ENCODE data around the gene PIF1. TPM values are rescaled to one million over a fixed set of nuclear protein-coding genes. Genes with fewer than 3 reads are reported as not detected.
"Not testable (repeated sequence)": the region's sequence is repeated elsewhere in the genome, so short reads cannot be mapped to it uniquely, and the experiment has no call there.

Gene PIF1
- total RNA-seq, 4 donors from 2014 or later = 0.42 to 5.9 (median 1.5) TPM

DNA sequence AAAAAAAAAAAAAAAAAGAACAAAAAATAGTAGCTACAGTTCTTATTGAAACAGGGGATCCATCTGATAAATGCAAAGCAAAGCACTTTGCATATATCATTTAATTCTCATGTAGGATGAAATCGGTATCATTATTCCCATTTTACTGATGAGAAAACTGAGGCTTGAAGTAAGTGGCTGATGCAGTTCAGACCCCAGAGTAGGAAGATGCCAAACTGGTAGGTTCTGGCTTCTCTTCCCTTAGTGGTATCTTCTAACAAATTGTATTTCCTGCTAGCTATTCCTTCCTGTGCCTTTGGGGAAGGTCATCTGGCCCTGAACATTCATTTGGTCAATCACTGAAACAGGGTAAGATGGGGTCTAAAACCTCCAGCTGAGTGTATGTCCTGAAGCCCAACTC lies 21.9 kb downstream of the PIF1 start:
- H3K27me3 ChIP-seq = no peaks in the 10 kb centered on the region
- no peaks in the 10 kb centered on the region for H3K9me3 ChIP-seq
- 100% methylated on average over 1 of the region's 1 CpG for WGBS
- no peaks in the 10 kb centered on the region for H3K36me3 ChIP-seq
- no peak for DNase-seq (ENCODE audit: low spot score in 2 of 2)
- no peak overlapping the region for H3K27ac ChIP-seq
- TF ChIP-seq EP300 (IDR thresholded peaks at IDR 0.05) (no peak), POLR2A (IDR thresholded peaks at IDR 0.05) (no peak), POLR2AphosphoS5 (IDR thresholded peaks at IDR 0.05) (no peak)
- TF ChIP-seq, protein P1, sequence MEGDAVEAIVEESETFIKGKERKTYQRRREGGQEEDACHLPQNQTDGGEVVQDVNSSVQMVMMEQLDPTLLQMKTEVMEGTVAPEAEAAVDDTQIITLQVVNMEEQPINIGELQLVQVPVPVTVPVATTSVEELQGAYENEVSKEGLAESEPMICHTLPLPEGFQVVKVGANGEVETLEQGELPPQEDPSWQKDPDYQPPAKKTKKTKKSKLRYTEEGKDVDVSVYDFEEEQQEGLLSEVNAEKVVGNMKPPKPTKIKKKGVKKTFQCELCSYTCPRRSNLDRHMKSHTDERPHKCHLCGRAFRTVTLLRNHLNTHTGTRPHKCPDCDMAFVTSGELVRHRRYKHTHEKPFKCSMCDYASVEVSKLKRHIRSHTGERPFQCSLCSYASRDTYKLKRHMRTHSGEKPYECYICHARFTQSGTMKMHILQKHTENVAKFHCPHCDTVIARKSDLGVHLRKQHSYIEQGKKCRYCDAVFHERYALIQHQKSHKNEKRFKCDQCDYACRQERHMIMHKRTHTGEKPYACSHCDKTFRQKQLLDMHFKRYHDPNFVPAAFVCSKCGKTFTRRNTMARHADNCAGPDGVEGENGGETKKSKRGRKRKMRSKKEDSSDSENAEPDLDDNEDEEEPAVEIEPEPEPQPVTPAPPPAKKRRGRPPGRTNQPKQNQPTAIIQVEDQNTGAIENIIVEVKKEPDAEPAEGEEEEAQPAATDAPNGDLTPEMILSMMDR (IDR thresholded peaks at IDR 0.05) = no peak
- no peak overlapping the region for H3K4me3 ChIP-seq
- H3K4me1 ChIP-seq = no peaks in the 10 kb centered on the region

DNA sequence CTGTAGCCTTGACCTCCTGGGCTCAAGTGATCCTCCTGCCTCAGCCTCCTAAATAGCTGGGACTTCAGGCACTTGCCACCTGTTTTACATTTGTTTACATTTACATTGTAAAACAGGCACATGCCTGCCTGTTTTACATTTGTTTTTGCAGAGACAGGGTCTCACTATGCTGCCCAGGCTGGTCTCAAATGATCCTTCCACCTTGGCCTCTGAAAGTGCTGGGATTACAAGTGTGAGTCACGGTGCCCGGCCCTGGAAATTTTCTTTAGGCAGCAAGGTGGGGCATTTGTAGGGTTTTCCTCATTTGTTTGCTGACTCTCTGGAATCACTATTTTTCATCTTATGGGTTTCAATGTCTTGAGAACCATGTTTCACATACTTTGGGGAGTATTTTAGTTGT lies 25.0 kb downstream of the PIF1 start:
- no peak for TF ChIP-seq POLR2A (IDR thresholded peaks at IDR 0.05)
- TF ChIP-seq POLR2AphosphoS5 (IDR thresholded peaks at IDR 0.05) = no peak
- TF ChIP-seq, protein P1 (IDR thresholded peaks at IDR 0.05) = no peak
- TF ChIP-seq EP300 (IDR thresholded peaks at IDR 0.05) = no peak
- H3K4me3 ChIP-seq = no peak overlapping the region
- no peaks in the 10 kb centered on the region for H3K4me1 ChIP-seq
- no peak for DNase-seq (ENCODE audit: low spot score in 2 of 2)
- no peak overlapping the region for H3K27ac ChIP-seq
- no peaks in the 10 kb centered on the region for H3K27me3 ChIP-seq
- WGBS = 88% methylated on average over 2 of the region's 2 CpGs
- no peaks in the 10 kb centered on the region for H3K9me3 ChIP-seq
- no peaks in the 10 kb centered on the region for H3K36me3 ChIP-seq

DNA sequence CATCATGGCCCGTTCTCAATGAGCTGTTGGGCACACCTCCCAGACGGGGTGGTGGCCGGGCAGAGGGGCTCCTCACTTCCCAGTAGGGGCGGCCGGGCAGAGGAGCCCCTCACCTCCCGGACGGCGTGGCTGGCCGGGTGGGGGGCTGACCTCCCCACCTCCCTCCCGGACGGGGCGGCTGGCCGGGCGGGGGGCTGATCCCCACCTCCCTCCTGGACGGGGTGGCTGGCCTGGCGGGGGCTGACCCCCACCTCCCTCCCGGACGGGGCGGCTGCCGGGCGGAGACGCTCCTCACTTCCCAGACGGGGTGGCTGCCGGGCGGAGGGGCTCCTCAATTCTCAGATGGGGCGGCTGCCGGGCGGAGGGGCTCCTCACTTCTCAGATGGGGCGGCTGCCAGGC lies 26.5 kb downstream of the PIF1 start:
- not testable (repeated sequence) for H3K27me3 ChIP-seq
- no CpG with 5 or more reads among the region's 29 CpGs for WGBS

DNA sequence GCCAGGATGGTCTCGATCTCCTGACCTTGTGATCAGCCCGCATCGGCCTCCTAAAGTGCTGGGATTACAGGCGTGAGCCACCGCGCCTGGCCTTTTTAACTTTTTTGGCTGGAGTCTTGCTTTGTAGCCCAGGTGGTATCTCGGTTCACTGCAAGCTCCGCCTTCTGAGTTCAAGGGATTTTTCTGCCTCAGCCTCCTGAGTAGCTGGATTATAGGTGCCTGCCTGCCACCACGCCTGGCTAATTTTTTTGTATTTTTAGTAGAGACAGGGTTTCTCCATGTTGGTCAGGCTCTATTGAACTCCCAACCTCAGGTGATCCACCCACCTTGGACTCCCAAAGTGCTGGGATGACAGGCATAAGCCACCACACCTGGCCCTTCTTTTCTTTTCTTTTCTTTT lies 29.5 kb downstream of the PIF1 start:
- not testable (repeated sequence) for H3K27me3 ChIP-seq; DNase-seq (ENCODE audit: low spot score in 2 of 2); H3K36me3 ChIP-seq; H3K9me3 ChIP-seq; H3K4me1 ChIP-seq; H3K4me3 ChIP-seq; H3K27ac ChIP-seq
- 88% methylated on average over 9 of the region's 9 CpGs for WGBS

More for the DNA sequence above, 26.5 kb downstream of the PIF1 start:
- not testable (repeated sequence) for DNase-seq (ENCODE audit: low spot score in 2 of 2); H3K4me1 ChIP-seq; H3K4me3 ChIP-seq; H3K27ac ChIP-seq; H3K9me3 ChIP-seq; H3K36me3 ChIP-seq

DNA sequence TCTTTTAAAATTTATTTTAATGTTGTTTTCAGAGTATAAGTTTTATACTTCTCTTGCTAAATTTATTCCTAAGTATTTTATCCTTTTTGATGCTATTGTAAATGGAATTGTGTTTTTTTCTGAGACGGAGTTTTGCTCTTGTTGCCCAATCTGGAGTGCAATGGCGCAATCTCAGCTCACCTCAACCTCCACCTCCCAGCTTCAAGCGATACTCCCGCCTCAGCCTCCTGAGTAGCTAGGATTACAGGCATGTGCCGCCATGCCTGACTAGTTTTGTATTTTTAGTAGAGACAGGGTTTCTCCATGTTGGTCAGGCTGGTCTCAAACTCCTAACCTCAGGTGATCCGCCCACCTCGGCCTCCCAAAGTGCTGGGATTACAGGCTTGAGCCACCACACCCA lies 30.1 kb downstream of the PIF1 start:
- H3K36me3 ChIP-seq; H3K4me3 ChIP-seq; DNase-seq (ENCODE audit: low spot score in 2 of 2); H3K27me3 ChIP-seq; H3K9me3 ChIP-seq; H3K27ac ChIP-seq; H3K4me1 ChIP-seq: not testable (repeated sequence)
- WGBS = 95% methylated on average over 7 of the region's 7 CpGs

DNA sequence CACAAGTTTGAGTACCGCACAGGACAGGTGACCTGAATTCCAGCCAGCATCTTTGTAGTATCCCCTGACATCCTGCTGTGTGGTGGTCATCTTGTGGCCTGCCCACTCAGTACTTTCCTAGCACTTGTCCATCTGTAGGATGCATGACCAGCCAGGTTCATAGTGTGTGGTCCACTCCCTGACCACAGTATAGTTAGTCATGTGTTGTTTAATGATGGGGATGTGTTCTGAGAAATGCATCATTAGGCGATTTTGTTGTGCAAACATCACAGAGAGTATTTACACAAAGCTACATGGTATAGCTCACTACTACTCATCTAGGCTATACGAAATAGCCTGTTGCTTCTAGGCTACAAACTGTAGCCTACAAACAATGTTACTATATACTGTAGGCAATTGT lies 33.2 kb downstream of the PIF1 start:
- no peaks in the 10 kb centered on the region for H3K36me3 ChIP-seq
- no peaks in the 10 kb centered on the region for H3K4me1 ChIP-seq
- no peak for TF ChIP-seq POLR2A (IDR thresholded peaks at IDR 0.05)
- TF ChIP-seq, protein P1 (IDR thresholded peaks at IDR 0.05) = no peak
- TF ChIP-seq POLR2AphosphoS5 (IDR thresholded peaks at IDR 0.05) = no peak
- TF ChIP-seq EP300 (IDR thresholded peaks at IDR 0.05) = no peak
- no peaks in the 10 kb centered on the region for H3K27me3 ChIP-seq
- no peak overlapping the region for H3K27ac ChIP-seq
- WGBS = 96% methylated on average over 3 of the region's 3 CpGs
- no peak overlapping the region for H3K4me3 ChIP-seq
- no peaks in the 10 kb centered on the region for H3K9me3 ChIP-seq
- DNase-seq (ENCODE audit: low spot score in 2 of 2) = no peak

DNA sequence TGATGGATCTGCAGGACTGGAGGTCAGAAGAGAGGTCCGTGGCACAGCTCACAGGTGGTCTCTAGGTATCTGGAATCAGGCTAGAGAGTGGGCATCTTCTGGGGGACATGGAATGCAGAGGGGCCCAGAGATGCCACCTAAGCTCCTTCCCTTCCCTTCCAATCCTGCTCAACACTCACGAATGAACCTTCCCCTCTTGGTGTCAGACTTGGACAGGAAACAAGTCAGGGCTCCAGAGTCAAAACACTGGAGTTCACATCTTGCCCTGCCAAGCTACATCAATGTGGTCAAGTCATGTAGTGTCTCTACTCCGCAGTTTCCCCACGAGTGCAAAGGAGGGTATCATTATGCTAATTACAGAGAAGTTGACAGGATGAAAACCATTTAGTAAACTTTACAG lies 34.0 kb downstream of the PIF1 start:
- no peak for DNase-seq (ENCODE audit: low spot score in 2 of 2)
- Histone ChIP-seq H3K27me3 (no peaks in the 10 kb centered on the region), H3K9me3 (no peaks in the 10 kb centered on the region), H3K4me3 (no peak overlapping the region), H3K27ac (no peak overlapping the region), H3K4me1 (no peaks in the 10 kb centered on the region), H3K36me3 (no peaks in the 10 kb centered on the region)
- 43% methylated on average over 4 of the region's 4 CpGs for WGBS
- TF ChIP-seq POLR2A (IDR thresholded peaks at IDR 0.05) (no peak), EP300 (IDR thresholded peaks at IDR 0.05) (no peak), POLR2AphosphoS5 (IDR thresholded peaks at IDR 0.05) (no peak)
- TF ChIP-seq, protein P1 (IDR thresholded peaks at IDR 0.05) = no peak
